Stomach smooth muscle (tissue), 2 donors: ENCODE data around the gene FTL.

Source experiments
- H3K27ac ChIP-seq: one replicate; pipeline ENCODE4 v1.7.0; 2013; ENCODE audit warnings: mild to moderate bottlenecking, low read length, inconsistent platforms
- H3K27me3 ChIP-seq, 2 donors: one replicate each; pipeline ENCODE4 v1.7.0; 2013; ENCODE audit warnings: low read length in 2 of 2; ENCODE audit not compliant: insufficient read depth in 2 of 2, control insufficient read depth in 1 of 2
- H3K36me3 ChIP-seq, 2 donors: one replicate each; pipeline ENCODE4 v1.7.0; 2013; ENCODE audit warnings: low read length in 2 of 2; ENCODE audit not compliant: control insufficient read depth in 2 of 2, insufficient read depth in 2 of 2
- H3K4me1 ChIP-seq: one replicate; pipeline ENCODE4 v1.7.0; 2013; ENCODE audit warnings: low read length; ENCODE audit not compliant: control insufficient read depth, insufficient read depth
- H3K4me3 ChIP-seq, 2 donors: one replicate each; pipeline ENCODE4 v1.7.0; 2013; ENCODE audit warnings: low read length in 2 of 2
- H3K9ac ChIP-seq, 2 donors: one replicate each; pipeline ENCODE4 v1.7.0; 2013; ENCODE audit warnings: low read length in 2 of 2, mild to moderate bottlenecking in 1 of 2
- H3K9me3 ChIP-seq, 2 donors: one replicate each; pipeline ENCODE4 v1.7.0; 2013; ENCODE audit warnings: low read length in 2 of 2; ENCODE audit not compliant: control insufficient read depth in 2 of 2
- donor health status: healthy.
- donor health status: Pancreatic carcinoma.

Gene FTL

GRCh38 chr19:48946463-48947257, 18.4 kb upstream of the FTL start:
- Histone ChIP-seq H3K9ac (no peak overlapping the region), H3K27me3 (no peaks in the 10 kb centered on the region), H3K36me3 (no peaks in the 10 kb centered on the region), H3K9me3 (no peaks in the 10 kb centered on the region), H3K4me3 (no peak overlapping the region), H3K27ac (no peak overlapping the region), H3K4me1 (no peaks in the 10 kb centered on the region)

GRCh38 chr19:48947258-48947542, 17.9 kb upstream of the FTL start:
- no peak overlapping the region for H3K9ac ChIP-seq
- H3K4me3 ChIP-seq: no peak overlapping the region
- H3K4me1 ChIP-seq: no peaks in the 10 kb centered on the region
- H3K9me3 ChIP-seq: no peaks in the 10 kb centered on the region
- H3K27me3 ChIP-seq: no peaks in the 10 kb centered on the region
- H3K27ac ChIP-seq: no peak overlapping the region
- no peaks in the 10 kb centered on the region for H3K36me3 ChIP-seq

GRCh38 chr19:48950159-48950558, 14.9 kb upstream of the FTL start:
- Histone ChIP-seq H3K4me3 (no peak overlapping the region), H3K36me3 (no peaks in the 10 kb centered on the region), H3K27me3 (no peaks in the 10 kb centered on the region), H3K27ac (no peak overlapping the region), H3K9me3 (no peaks in the 10 kb centered on the region), H3K4me1 (peaks cover 10% of the 10 kb centered on the region), H3K9ac (no peak overlapping the region)

- Histone ChIP-seq H3K4me1 (peaks cover 18% of the 10 kb centered on the region), H3K9me3 (no peaks in the 10 kb centered on the region), H3K4me3 (no peak overlapping the region), H3K36me3 (no peaks in the 10 kb centered on the region), H3K9ac (no peak overlapping the region), H3K27ac (no peak overlapping the region), H3K27me3 (no peaks in the 10 kb centered on the region)
Measured at GRCh38 chr19:48950830-48951519, 14.1 kb upstream of the FTL start.

- Histone ChIP-seq H3K27me3 (no peaks in the 10 kb centered on the region), H3K27ac (no peak overlapping the region)
Measured at GRCh38 chr19:48953141-48953540, 12.0 kb upstream of the FTL start.

GRCh38 chr19:48953990-48954594, 11.0 kb upstream of the FTL start:
- Histone ChIP-seq H3K4me1 (peaks cover 18% of the 10 kb centered on the region), H3K36me3 (peaks cover 0 to 4% of the 10 kb centered on the region in 2 donors), H3K4me3 (peak overlapping the region; percentile 52 to 93), H3K27ac (peak overlapping the region; percentile 74), H3K9me3 (no peaks in the 10 kb centered on the region), H3K27me3 (no peaks in the 10 kb centered on the region), H3K9ac (peak overlapping the region; percentile 51 to 95)

More at GRCh38 chr19:48953141-48953540, 12.0 kb upstream of the FTL start:
- no peaks in the 10 kb centered on the region for H3K9me3 ChIP-seq
- H3K4me1 ChIP-seq: peaks cover 18% of the 10 kb centered on the region
- H3K36me3 ChIP-seq: peaks cover 0 to 4% of the 10 kb centered on the region in 2 donors
- no peak overlapping the region for H3K9ac ChIP-seq
- no peak overlapping the region for H3K4me3 ChIP-seq

GRCh38 chr19:48954595-48955307, 10.4 kb upstream of the FTL start, which contains the start of gene BAX:
Gene BAX (plus strand): TSS chr19:48954875. CDS start chr19:48954929, 54 bp downstream.
- peak within 1 kb of the TSS; percentile 87 to 93 for H3K4me3 ChIP-seq
- H3K36me3 ChIP-seq: peaks cover 0 to 4% of the 10 kb centered on the region in 2 donors
- H3K9ac ChIP-seq: peak within 1 kb of the TSS; percentile 88 to 95
- peaks cover 18% of the 10 kb centered on the region for H3K4me1 ChIP-seq
- H3K9me3 ChIP-seq: no peaks in the 10 kb centered on the region
- no peaks in the 10 kb centered on the region for H3K27me3 ChIP-seq
- H3K27ac ChIP-seq: peak within 1 kb of the TSS; percentile 74

GRCh38 chr19:48955308-48955958, 9.7 kb upstream of the FTL start:
- Histone ChIP-seq H3K4me1 (peaks cover 18% of the 10 kb centered on the region), H3K36me3 (peaks cover 0 to 4% of the 10 kb centered on the region in 2 donors), H3K9me3 (no peaks in the 10 kb centered on the region), H3K9ac (peak overlapping the region; percentile 88 to 95), H3K4me3 (peak overlapping the region; percentile 87 to 93), H3K27me3 (no peaks in the 10 kb centered on the region), H3K27ac (peak overlapping the region; percentile 74)

GRCh38 chr19:48958006-48958405, 7.1 kb upstream of the FTL start:
- Histone ChIP-seq H3K36me3 (peaks cover 0 to 4% of the 10 kb centered on the region in 2 donors), H3K9me3 (no peaks in the 10 kb centered on the region), H3K27ac (no peak overlapping the region), H3K9ac (no peak overlapping the region), H3K4me1 (peaks cover 18% of the 10 kb centered on the region), H3K4me3 (no peak overlapping the region), H3K27me3 (no peaks in the 10 kb centered on the region)
